IPS-NIHi11 (cell line): ENCODE data around the gene UBAP1L.
"Not testable (repeated sequence)": the region's sequence is repeated elsewhere in the genome, so short reads cannot be mapped to it uniquely, and the experiment has no call there.

Source experiments
- DNase-seq: peaks from one replicate; pipeline ENCODE4 v3.0.0; 2012; ENCODE audit warnings: mixed read lengths, low spot score

The UBAP1L gene

DNA sequence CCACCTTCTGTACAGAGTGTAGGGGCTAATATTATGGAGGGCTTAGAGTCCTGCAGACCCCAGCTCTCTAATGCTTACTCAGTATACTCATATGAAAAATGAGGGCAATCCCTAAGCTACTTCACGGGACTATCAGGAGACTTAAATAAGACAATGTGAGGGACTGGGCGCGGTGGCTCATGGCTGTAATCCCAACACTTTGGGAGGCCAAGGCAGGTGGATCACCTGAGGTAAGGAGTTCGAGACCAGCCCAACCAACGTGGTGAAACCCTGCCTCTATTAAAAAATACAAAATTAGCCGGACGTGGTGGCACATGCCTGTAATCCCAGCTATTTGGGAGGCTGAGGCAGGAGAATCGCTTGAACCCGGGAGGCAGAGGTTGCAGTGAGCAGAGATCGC, 15.2 kb downstream of the UBAP1L start:
- not testable (repeated sequence) for DNase-seq

DNA sequence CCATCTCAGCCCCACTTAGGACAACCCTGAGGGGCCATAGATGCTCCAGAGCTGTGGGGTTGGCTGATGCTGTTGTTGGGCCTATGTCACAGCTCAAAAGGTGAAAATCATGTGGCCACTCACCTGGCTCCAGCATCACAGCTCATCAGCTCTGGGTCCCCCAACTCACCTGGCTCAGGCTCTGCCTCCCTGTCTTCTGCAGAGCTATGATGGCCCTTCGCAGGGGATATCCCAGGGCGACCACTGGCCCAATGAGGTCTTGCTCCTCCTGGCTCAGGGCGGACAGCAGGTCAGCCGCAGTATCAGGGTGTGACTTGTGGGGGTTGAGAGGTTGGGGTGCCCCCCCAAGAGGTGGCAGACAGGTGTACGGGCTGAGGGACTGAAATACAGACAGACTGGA, 15.7 kb downstream of the UBAP1L start:
- no peak for DNase-seq

DNA sequence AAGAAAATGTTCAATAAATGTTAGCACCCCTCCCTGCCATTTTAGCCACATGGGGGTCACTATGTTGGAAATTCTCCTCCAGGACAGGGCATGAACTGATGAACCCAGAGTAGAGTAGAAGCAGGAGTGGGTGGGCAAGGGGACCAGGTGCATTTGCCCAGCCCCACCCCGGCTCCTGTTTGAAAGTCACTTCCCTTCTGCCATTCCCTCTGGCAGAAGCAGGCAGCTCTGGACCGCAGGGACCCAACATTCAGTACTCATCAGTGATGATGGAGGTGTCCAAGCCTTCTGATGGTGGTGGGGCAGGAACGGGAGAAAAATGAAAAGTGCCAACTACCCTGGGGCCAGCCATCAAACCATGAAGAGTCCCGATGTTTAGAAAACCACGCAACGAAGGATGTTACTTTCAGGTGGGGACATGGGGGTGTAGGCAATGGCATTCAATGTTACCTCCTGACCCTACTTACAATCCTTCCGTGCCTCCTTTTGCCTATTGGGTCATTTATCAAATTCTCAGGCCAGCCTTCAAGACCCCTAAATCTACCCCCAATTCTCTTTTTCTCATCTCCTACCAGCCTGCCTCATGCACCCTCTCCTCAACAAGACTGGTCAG, 17.2 kb downstream of the UBAP1L start:
- no peak for DNase-seq

DNA sequence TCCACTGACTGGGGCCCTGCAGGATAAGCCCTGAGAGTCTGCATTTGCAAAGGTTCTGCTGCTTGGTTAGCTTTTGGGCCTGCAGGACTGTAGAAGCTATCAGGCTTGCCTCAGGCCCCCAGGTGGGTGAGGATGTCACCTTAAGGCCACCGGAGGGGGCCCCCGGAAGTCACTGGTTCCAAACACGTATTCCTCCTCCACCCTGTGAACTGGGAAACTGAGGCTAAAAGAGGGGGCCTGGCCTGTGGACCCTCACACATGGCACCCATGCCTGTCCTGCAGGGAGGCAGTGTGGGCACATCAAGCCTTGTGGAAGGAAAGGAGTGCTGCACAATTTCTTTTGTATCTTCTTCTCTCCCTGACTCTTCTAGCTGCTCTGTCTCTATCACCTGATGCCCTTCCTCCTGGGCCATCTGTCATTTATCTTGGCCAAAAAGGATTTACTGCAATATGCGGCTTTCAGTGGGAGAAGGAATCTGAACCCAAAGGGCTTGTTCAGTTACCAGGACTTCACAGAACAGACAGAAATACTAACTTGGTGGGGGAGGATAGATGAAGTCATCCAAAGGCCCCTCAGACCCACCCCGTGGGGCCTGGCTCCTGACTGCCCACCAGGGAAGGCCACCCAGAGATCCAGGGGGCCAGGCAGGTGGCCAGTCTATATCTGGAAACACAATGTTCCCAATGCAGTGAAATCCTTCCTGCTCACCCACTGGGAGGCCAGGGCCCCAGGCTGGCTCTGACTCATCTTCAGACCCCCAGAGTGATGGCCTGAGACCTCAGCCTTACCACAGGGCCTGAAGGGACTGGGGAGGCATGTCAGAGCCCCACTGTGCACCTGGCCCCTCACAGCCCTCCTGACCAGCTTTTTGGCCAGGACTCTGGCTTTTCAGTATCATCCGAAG, 18.3 kb downstream of the UBAP1L start:
- no peak for DNase-seq

DNA sequence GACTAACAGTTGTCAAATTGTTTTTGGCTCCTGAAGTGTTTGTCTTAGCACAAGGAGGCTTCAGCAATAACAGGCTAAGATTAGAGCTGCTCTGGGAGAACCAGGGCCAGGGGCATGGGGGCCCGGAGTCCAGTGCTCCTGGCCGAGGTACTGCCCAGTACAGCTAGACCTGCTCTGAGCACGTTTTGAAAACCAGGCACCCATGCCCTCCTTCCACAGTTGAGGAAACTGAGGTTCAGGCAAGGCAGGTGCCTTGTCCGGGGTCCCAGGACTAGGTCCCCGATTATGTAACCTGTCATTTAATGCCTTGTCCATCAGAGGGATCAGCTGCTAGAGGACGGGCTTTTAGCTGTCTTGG, 19.3 kb downstream of the UBAP1L start:
- DNase-seq, result no peak

DNA sequence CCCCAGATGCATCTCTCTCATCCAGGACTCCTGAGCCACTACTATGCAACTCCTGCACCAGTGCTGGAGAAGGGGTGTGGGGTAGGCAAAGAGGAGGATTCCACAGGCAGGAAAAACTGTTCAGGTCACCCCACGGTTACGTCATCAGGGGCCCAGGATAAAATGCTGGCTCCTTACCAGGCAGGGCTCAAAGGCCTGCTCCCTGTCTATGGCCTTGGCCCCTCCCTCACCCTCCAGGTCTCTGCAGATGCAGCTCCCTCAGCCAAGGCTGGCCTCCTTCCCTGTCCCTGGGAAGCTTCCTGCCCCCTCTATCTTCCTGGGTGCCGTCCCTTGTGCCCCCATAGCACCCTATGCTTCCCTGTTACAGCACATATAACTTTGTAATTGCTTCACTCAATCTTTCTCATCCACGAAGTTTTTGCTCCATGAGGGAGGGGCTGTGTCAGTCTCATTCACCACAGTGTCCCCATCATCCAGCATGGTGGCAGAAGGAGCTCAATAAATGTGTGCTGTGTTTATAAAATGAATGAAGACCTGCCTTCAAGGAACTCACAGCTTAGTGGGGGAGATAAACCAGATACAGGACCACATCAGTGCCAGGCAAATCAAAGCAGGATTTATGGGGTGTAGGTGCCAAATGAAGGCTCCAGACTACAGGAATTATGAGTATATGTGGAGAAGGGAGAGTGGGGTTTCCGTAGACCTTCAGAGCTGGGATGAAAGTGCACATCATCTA, 19.8 kb downstream of the UBAP1L start:
- DNase-seq, result no peak

DNA sequence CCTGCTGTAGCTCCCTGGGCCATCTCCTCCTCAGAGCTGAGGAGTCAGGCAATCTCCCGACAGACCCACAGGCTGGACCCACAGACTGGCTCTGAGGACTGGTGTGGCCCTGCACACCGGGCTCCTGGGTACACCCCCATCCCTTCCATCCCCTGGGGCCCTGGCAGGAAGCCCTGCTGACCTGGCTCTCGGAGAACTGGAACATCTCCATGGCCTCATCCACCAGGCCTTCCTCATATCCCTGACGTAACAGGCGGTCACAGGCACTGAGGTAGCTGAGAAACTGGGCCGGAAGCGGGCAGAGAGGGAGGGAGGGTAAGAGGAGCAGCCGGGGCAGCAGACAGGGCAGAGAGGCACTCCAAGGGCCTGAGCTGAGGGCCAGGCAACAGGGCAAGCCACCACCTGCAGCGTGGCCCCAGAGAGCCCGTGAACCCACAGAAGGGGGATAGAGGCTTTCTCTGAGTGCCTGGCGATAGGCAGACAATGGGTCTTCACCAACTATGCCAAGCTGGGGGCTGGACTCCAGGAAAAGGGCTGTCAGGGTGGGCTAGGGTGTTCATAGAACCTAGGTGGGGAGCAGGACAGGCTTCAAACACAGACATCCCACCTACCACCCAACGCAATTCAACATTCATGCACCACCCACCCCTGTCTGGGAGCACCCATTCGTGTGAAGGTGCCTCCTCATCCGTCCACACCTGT, 20.6 kb downstream of the UBAP1L start:
- no peak for DNase-seq

DNA sequence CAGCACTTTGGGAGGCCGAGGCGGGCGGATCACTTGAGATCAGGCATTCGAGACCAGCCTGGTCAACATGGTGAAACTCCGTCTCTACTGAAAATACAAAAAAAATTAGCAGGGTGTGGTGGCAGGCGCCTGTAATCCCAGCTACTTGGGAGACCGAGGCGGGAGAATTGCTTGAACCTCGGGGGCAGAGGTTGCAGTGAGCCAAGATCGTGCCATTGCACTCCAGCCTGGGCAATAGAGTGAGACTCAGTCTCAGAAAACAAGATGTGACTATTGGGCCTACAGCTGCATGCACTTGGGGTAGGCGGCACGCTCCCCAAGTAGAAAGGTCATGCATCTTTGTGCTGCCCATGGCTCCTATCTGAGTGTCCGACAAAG, 21.2 kb downstream of the UBAP1L start:
- DNase-seq, result not testable (repeated sequence)

DNA sequence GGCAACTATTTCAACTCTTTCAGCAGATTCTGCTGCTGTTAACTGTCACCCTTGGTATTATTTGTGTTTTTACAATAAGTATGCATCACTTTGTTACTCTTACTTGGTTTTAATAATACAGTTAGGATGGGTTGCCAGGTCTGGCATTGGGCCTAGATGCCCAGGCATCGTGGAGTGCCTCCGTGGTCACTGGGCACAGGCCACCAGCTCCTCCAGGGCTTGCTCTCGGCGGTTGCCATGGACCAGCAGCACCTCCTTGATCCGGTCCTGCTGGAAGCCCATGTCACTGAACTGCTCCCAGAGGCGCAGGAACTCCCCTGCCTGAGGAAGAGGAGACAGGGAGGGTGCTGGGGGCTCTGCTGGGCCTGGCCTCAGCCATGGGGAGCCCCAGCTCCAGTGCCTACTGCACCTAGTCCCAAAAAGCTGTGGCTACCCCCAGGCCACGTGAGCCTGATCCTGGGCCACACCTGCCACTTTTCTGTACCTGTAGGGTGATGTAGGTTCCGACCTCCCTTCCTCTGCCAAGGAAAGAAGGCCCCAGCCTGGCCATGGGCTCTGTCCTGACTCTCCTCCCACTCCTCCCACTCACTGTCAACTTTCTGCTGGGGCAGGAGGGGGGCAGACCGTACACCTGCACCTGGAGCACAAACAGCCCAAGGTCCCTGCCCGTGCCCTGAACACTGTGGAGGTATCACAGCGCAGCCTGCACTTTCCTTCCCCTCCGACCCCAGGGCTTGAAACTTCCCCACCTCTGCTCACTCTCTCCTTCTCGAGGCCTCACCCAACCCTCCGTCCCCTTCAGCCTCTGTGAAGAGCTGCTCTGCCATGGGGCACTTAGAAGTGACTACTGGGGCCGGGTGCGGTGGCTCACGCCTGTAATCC, 21.8 kb downstream of the UBAP1L start:
- DNase-seq, result no peak

DNA sequence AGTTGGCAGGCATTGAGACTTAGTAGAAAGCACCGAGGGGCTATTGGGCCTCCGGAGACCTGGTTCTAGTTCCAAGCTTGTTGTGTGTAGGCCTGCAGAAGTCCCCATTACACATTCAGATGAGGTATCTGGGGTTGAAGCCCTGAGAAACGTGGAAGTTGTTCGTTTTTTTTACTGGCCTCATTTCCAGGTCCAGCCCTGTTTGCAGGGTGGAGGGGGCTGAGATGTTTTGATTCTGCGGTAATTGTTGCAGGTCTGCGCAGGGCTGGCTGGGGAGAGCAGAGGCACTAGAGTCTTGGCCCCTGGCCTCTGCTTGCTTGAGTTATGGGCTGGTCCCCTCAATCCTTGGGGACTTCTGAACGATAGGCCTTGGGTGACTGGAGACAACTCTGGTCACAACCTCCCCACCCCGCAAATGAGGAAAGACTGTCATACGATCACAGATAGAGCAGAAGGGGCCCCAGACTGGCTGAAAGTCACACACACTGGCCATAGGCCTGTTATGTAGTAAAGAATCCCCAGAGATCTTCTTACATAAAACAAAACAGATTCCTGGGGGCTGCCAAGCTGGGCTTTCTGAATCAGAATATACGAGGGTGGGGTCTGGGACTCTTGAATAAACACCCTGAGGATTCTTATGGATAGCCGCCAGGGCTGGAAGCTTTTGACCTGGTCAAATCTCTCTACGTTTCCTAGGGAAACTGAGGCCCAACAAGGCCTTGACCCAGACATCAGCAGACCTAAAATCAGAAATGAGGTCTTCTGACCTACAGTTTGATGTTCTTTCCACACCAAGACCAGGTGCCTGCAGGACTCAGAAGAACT, 22.8 kb downstream of the UBAP1L start:
- no peak for DNase-seq

DNA sequence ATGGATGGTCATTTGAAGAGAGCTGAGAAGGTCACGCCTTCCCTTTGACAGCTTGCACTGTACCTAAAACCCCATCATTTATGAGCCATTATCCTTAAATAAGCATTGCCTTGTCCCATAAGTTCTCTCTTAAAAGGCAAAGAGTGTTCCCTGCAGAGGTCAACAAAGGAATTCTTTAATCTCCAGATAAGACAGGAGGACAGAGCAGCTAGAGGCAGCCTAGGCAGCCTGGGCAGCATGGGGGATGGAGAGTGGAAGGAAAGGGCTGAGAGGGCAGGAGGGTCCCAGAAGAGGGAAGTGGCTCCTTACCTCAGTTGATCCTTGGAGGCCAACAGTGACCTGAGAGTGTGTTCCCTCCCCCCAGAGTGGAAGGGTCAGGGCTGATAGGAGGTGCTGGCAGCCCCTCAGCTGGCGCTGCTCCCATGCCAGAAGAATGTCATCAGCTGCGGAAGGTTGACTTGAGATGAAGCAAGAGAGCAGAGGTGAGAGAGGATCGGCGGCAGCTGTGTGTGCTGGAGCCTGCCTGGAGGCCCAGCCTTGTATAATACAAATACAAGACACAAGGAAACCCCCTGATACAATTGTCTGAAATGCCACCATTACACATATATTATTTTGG, 25.7 kb downstream of the UBAP1L start:
- DNase-seq, result no peak

DNA sequence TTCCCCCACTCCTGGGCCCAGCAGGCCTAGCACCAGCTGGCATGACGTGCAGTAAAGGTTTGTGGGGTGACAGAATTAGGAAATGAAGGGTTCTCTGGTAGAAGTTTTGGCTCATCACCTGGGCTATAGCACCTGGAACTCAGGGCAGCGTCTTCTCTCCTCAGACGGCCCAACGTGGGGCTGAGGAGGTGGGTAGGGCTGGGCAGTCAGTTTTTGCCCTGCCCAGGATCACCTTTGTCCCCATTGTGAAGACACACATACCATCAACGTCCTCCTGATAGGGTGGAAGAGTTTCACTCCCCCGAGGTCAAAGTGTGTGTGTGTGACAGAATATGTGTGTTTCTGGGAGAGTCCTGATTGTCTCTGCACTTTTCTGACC, 26.4 kb downstream of the UBAP1L start:
- no peak for DNase-seq

DNA sequence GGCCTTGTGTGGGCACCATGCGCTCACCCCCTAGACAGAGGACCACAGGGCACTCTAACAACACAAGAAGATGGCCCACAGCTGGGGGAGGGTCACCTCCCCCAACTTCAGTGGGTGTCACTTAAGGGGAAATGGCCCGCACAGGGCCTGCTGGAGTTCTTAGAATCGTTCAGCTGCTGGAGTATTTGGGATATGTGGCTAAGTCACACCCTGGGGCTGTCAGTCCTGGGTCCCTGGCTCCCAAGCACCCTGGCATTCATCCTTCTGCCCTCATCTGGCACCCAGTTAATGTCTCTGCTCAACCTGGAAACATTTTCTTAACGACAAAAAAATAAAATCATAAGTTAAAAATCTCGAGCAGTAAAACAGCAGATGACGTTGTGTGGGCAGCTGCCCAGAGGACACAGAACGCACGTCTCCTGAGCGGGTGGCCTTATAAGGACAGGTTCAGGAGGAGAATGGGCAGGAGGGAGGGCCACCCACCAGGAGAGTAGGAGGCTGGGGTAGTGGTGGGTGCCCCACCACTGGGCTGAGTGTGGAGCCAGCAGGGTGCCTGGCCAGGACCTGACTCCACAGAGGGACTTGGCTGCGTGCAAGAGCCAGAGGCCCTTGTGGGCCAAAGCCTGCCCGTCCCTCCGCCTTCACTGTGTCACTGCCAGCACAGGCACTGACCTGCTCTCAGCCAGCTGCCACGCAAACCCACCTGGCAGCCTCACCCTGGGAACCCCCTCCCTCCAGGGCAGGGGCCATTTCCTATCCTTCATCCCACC, 26.9 kb downstream of the UBAP1L start:
- no peak for DNase-seq

DNA sequence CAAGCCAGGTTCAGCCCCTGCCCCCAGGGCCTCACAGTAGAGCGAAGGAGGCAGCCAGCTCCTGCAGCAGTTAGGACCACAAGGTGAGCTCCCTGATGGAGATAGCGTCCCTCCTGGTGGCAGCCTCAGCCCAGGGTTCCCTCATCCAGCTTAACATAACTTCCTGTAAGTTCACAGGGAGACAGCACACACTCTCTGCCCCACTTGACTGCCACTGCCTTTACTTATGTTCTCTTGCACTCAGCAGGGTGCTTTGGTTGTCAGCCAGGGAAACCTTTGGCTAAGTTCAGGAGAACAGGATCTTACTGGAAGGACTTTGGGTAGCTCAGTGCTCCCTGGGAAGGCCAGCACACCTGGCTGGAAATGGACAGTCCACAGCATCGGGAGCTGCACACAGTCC, 27.6 kb downstream of the UBAP1L start:
- no peak for DNase-seq

DNA sequence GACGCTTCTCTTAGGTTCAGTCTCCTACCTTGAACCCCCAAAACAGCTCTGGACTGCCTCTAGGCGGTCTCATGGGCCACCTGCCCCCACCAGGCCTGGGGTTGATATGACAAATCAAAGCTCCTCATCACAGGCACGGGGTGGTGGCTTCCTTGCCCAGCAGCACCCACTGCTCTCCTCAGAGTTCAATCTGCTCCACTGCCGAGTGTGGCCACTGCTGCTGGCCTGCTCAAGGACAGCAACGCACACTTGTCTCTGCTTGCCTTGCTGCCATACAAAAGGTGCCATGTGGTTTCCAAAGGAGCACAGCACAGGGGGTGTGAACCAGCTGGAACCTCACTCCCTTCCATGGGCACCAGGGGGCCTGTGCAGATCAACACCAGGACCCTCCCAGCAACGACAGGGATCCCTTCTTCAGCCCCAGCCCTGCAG, 28.3 kb downstream of the UBAP1L start:
- DNase-seq, result no peak

DNA sequence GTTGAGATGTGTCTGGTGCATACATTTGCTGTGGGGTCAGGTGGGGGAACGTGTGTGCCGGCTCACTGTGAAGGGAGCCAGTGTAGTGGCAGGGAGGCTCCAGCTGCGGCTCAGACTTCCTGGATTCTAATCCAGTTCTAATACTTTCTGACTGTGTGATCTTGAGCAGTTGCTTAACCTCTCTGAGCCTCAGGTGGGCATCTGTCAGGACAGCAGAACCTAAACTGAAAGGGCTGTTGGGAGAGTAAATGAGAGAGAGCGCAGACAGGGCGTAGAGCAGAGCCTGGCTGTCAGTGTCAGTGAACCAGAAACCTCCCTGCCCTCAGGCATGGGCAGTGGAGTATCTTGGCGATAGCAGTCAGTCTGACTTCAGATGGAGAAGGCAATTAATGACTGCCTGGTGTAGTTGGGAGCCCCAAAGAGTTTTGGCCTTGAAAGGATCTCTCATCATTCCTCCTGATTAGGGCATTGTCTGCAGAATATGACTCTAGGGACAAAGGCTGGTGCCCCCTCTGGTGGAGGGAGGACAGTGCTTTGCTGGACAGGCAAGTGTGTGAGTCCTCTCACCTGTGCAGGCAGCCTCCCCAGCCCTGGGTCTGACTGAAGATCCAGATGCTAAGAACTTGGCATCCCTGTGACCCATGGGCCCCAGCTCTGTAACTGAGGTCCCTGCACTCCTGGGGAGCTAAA, 28.9 kb downstream of the UBAP1L start:
- DNase-seq, result peak; percentile 72

DNA sequence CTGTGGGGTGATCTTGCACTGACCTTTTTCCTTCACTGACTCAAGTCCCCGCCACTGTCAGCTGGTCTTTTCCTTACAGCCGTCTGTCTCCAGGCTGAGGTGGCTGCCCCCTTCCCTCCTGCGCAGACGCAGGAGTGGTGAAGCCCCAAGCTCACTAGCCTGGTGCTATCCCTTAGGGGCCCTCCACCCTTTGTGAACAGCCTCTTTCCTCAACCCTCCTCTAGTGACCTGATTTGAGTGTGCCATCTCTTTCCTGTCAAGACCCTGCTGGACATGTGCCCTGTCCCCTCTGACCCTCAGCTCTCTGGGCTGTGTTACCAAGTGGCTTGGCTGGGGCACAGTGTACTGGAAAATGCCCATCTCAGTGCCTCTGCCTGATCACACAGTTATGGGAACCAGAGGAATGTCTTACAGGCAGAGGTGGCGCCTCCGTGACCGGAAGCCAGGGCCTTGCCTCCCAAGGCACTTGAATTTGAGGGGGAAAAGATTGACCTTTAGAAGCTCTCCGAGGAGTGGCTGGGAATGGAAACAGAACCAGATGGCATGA, 29.7 kb downstream of the UBAP1L start:
- DNase-seq, result no peak

DNA sequence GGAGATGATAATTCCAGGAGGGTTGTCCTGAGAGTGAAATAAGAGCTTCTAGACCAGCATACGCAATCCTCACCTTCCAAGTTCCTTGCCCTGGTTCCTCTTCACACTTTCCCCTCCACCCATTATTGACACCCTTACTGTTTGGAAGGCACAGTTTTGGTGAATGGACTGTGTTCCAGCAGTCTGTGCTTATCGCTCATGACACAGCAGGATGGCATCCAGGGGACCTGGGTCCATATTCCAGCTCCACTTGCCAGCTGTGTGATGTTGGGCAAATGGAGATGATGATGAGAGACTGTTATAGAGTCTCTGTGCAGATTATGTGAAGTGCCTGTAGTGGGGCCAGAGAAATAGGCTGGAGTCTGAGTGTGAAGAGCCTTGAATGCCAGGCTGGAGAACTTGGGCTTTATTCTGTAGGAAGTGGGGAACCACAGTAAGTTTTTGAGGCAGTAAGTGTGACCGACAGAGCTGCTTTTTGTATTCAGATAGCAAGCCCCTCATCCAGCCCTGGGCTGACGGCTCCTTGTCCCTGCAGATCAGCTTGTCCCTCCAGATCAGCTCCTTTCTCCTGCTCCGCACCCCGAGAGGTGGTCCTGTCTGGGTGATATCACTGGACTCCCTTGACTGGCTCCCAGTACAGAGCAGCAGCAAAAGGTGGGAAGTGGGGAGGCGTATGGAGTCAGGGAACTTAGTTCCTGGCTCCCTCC, 30.3 kb downstream of the UBAP1L start:
- DNase-seq, result no peak
